Rectal smooth muscle tissue (tissue), 1 donor: ENCODE results near the gene UCKL1.
"Not testable (repeated sequence)": the region's sequence is repeated elsewhere in the genome, so short reads cannot be mapped to it uniquely, and the experiment has no call there.

Experiments
- H3K27ac ChIP-seq: one replicate; pipeline ENCODE4 v1.7.0; 2013; ENCODE audit warnings: low read depth, low read length, inconsistent platforms
- H3K27me3 ChIP-seq: one replicate; pipeline ENCODE4 v1.7.0; 2013; ENCODE audit warnings: low read length; ENCODE audit not compliant: control insufficient read depth, insufficient read depth
- H3K36me3 ChIP-seq: one replicate; pipeline ENCODE4 v1.7.0; 2013; ENCODE audit warnings: low read length; ENCODE audit not compliant: control insufficient read depth, insufficient read depth
- H3K4me1 ChIP-seq: one replicate; pipeline ENCODE4 v1.7.0; 2013; ENCODE audit warnings: low read length; ENCODE audit not compliant: control insufficient read depth, insufficient read depth
- H3K4me3 ChIP-seq: one replicate; pipeline ENCODE4 v1.7.0; 2013; ENCODE audit warnings: low read length
- H3K9ac ChIP-seq: one replicate; pipeline ENCODE4 v1.7.0; 2013; ENCODE audit warnings: low read length

UCKL1 gene

DNA sequence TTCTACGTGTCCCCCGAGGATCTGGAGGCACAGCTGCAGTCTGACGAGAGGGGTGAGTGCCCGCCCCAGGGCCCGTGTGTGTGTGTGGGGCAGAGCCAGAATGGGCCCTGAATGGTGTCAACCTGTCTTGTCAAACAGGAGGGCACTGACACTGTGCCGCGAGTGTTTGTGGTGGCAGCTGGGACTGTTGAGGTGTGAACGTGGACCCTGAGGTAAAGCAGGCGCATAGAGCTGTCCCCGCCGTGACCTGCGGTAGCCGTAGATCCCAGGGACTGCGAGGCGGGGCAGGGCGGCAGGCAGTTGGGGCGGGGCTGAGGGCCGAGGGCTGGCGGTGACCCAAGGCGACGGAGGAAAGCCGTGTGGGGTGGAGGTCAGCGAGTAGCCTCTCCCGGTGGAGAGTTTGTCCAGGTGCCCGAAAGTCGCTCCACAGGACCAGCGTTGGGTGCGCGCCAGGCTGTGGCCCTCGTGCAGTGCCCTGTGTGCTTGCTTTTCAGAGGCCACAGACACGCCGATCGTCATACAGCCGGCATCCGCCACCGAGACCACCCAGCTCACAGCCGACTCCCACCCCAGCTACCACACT, 25.2 kb downstream of the UCKL1 start:
- H3K27ac ChIP-seq = no peak overlapping the region
- no peaks in the 10 kb centered on the region for H3K27me3 ChIP-seq
- no peak overlapping the region for H3K9ac ChIP-seq
- peaks cover 45% of the 10 kb centered on the region for H3K36me3 ChIP-seq
- H3K4me3 ChIP-seq = no peak overlapping the region
- H3K4me1 ChIP-seq = no peaks in the 10 kb centered on the region

DNA sequence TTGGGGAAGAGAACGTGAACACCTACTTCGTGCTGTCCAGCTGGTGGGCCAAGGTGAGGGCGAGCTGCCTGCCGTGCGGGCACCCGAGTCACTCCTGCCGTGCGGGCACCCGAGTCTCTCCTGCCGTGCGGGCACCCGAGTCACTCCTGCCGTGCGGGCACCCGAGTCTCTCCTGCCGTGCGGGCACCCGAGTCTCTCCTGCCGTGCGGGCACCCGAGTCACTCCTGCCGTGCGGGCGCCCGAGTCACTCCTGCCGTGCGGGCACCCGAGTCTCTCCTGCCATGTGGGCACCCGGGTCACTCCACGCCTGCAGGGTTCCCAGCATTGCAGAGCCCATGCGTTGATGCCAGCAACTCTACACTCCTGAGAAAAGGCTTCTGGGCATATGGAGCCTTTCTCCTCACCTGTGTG, 26.7 kb downstream of the UCKL1 start:
- H3K27me3 ChIP-seq, H3K4me1 ChIP-seq, H3K4me3 ChIP-seq, H3K27ac ChIP-seq, H3K9ac ChIP-seq: not testable (repeated sequence)
- peaks cover 37% of the 10 kb centered on the region for H3K36me3 ChIP-seq

DNA sequence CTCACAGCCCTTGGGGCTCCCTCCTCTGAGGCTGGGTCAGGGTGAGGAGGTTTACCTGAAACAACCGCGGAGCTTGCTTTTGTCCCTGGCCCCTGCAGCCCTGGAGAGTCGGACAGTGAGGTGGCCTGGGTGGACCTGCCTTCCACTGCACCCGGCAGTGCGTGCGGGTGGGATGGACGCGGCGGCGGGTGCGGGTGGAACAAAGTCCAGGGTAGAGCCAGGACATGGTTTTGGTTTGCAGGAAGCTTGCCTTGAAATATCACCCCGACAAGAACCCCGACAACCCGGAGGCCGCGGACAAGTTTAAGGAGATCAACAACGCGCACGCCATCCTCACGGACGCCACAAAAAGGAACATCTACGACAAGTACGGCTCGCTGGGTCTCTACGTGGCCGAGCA, 27.1 kb downstream of the UCKL1 start:
- no peak overlapping the region for H3K9ac ChIP-seq
- H3K4me3 ChIP-seq = no peak overlapping the region
- no peaks in the 10 kb centered on the region for H3K4me1 ChIP-seq
- peaks cover 37% of the 10 kb centered on the region for H3K36me3 ChIP-seq
- H3K27me3 ChIP-seq = no peaks in the 10 kb centered on the region
- H3K27ac ChIP-seq = no peak overlapping the region

DNA sequence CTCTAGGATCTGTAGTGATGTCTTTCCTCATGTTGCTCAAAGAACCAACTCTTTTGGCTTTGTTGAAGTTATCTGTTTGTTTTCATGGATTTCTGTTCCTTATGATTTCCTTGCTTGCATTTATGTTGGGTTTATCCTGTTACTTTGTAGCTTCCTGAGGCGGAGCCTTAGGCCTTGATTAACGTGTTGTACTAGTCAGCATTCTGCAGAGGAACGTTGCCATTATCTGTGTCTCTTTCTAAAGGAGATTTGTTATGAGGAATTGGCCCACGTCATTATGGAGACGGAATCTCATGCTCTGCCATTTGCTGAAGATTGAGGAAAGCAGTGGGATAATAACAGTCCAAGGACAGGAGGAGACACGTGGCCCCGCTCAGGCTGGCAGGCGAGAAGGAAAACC, 29.9 kb downstream of the UCKL1 start:
- no peak overlapping the region for H3K9ac ChIP-seq
- H3K4me3 ChIP-seq = no peak overlapping the region

DNA sequence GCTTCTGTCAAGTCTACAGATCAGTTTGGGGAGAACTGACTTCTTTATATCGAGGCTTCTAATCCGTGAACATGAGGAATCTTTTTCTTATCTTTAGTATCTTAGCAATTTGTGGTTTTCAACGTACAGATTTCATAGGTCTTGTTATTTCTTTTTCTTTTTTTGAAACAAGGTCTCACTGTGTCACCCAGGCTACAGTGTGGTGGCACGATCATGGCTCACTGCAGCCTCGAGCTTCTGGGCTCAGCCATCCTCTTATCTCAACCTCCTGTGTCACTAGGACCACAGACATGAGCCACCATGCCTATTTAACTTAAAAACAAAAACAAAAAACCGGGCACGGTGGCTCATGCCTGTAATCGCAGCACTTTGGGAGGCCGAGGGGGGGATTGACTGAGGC, 32.0 kb downstream of the UCKL1 start:
- Histone ChIP-seq H3K36me3 (peaks cover 12% of the 10 kb centered on the region), H3K27ac (no peak overlapping the region), H3K4me1 (peaks cover 2% of the 10 kb centered on the region), H3K9ac (no peak overlapping the region), H3K4me3 (no peak overlapping the region), H3K27me3 (no peaks in the 10 kb centered on the region)

More for the DNA sequence above, 29.9 kb downstream of the UCKL1 start:
- H3K27ac ChIP-seq = no peak overlapping the region
- peaks cover 22% of the 10 kb centered on the region for H3K36me3 ChIP-seq
- peaks cover 2% of the 10 kb centered on the region for H3K4me1 ChIP-seq
- no peaks in the 10 kb centered on the region for H3K27me3 ChIP-seq

DNA sequence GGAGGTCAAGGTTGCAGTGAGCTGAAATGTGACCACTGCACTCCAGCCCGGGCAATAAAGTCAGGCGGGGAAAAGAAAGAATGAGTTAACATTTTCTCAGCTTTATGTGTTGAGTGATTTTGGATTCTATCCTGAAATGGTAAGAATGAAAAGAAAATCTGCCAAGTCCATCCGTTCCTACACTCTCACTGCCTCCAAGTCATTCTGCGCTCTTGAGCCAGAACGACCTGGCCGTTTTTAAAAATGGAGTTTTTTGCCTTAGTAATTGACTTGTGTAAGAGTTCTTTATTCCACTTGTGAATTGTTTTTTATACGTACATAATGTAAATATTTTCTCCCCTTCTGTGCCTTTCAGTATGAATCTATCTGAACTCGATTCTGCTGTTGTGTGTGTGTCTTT, 32.6 kb downstream of the UCKL1 start:
- peaks cover 2% of the 10 kb centered on the region for H3K4me1 ChIP-seq
- H3K27me3 ChIP-seq = no peaks in the 10 kb centered on the region
- H3K36me3 ChIP-seq = peaks cover 6% of the 10 kb centered on the region
- H3K4me3 ChIP-seq = no peak overlapping the region
- no peak overlapping the region for H3K9ac ChIP-seq
- no peak overlapping the region for H3K27ac ChIP-seq

DNA sequence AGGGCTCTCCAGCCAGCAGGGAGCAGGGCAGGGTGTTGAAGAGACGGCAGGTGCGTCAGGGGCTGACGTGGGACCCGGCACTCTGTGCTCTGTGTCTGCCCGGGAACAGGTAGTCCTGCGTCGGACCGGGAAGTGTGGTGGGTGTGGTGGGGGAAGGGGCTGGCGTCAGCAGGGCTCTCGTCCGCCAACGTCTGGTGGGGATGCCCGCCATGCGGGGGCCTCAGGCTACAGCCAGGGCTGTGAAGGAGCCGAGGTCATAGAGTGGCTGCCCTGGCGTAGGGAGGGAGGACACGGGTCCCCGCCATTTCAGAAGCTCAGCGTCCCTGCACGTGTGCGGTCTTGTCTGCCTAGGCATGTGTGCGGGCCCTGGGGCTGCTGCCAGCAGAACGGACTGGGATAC, 36.0 kb downstream of the UCKL1 start:
- H3K27me3 ChIP-seq = no peaks in the 10 kb centered on the region
- H3K36me3 ChIP-seq = no peaks in the 10 kb centered on the region
- no peak overlapping the region for H3K27ac ChIP-seq
- no peak overlapping the region for H3K9ac ChIP-seq
- H3K4me1 ChIP-seq = peaks cover 2% of the 10 kb centered on the region
- no peak overlapping the region for H3K4me3 ChIP-seq

DNA sequence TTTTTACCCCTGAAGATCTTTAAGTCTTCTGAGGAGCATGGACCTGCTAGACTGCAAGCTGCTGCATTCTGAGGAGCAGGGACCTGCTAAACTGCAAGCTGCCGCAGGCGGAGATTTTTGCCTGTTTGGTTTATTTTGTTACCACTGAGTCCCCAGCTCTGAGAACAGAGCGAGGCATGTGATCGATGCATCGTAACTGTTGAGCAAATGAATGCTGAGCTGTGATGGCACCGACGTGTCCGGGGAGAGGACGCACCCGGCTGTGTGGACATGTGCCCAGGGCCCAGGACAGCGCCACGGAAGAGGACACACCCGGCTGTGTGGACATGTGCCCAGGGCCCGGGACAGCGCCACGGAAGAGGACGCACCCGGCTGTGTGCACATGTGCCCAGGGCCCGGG, 37.1 kb downstream of the UCKL1 start:
- Histone ChIP-seq H3K27ac (no peak overlapping the region), H3K4me1 (peaks cover 2% of the 10 kb centered on the region), H3K27me3 (no peaks in the 10 kb centered on the region), H3K36me3 (no peaks in the 10 kb centered on the region), H3K9ac (no peak overlapping the region), H3K4me3 (no peak overlapping the region)

DNA sequence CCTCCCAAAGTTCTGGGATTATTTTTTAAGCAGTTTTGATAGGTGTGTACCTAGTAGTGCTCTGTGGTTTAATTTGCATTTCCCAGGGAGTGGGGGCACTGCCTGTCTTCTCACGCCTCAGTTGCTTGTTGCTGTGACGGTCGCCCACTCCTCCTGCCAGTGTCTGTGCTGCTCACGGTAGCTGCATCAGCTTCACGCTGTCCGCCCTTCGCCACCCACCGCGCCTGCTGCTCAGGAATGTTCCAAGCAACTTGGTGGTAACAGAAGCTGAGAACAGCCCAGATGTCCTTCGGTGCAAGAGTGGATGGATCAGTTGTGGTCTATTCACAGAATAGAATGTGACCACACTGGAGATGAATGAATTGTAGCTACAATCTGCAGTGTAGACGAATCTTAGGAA, 38.4 kb downstream of the UCKL1 start:
- Histone ChIP-seq H3K36me3 (no peaks in the 10 kb centered on the region), H3K27ac (no peak overlapping the region), H3K9ac (no peak overlapping the region), H3K4me3 (no peak overlapping the region), H3K27me3 (no peaks in the 10 kb centered on the region), H3K4me1 (no peaks in the 10 kb centered on the region)

DNA sequence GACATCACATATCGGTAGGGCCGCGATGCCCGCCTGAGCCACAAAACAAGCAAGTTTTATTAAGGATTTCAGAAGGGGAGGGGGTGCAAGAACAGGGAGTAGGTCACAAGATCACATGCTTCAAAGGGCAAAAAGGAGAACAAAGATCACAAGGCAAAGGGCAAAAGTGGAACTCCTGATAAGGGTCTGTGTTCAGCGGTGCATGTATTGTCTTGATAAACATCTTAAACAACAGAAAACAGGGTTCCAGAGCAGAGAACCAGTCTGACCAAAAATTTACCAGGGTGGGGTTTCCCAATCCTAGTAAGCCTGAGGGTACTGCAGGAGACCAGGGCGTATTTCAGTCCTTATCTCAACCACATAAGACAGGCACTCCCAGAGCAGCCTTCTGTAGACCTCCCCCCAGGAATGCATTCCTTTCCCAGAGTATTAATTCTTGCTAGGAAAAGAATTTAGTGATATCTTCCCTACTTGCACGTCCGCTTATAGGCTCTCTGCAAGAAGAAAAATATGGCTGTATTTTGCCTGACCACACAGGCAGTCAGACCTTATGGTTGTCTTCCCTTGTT, 39.8 kb downstream of the UCKL1 start:
- not testable (repeated sequence) for H3K27ac ChIP-seq, H3K4me1 ChIP-seq, H3K4me3 ChIP-seq, H3K9ac ChIP-seq, H3K36me3 ChIP-seq, H3K27me3 ChIP-seq

DNA sequence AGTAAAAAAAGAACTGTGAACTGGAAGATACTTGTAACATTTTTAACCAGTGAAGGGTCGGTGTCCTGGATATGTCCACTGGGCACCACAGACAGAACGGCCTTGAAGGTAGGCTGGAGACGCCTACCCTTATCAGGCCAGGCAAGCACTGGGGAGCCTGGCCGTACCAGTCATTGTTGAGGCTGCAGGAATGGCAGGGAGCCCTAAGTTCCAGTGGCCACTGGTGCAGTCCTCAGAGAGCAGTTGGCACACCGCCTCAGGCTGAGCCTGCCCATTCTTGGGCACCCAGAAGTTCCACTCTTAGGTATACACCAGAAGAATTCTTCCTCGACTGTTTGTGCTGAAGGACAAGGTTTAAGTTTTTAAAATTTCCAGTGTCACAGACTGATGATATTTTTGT, 40.7 kb downstream of the UCKL1 start:
- no peaks in the 10 kb centered on the region for H3K27me3 ChIP-seq
- no peak overlapping the region for H3K4me3 ChIP-seq
- no peak overlapping the region for H3K9ac ChIP-seq
- no peaks in the 10 kb centered on the region for H3K4me1 ChIP-seq
- no peaks in the 10 kb centered on the region for H3K36me3 ChIP-seq
- H3K27ac ChIP-seq = no peak overlapping the region

DNA sequence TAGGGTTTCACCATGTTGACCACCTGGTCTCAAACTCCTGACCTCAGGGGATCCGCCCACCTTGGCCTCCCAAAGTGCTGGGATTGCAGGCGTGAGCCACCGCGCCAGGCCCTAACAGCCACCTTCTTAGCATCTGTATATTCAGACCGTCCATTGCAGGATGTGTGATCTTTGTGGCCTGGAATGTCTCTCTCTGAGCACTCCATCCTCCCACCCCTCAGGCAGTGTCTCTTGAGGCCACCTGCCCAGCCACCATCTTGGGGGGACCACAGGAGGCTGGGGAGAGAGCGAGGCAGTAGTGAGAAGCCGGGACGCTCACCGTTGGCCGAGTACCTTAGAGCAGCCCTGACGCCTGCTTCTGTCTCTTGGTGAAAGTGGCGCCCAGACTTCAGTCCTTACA, 42.4 kb downstream of the UCKL1 start:
- no peak overlapping the region for H3K9ac ChIP-seq

DNA sequence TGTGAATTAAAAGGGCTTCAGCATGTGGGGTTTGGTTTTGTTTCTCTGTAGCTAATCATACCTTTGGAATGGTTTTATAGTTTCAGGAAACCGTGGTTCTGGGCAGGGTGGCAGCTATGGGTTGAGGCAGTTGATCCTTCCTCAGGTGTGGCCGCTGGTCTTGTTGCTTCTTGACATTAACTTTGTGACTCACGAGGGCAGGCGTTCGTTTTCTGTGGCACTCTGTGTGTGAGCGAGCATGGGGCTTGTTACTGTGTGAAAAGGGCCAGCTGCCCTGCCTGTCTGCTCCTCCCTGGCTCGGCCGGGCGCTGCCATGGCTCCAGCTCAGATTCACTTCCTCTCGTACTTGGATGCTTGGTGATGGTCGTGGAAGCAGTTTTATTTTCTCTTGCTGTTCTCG, 45.0 kb downstream of the UCKL1 start:
- Histone ChIP-seq H3K27ac (no peak overlapping the region), H3K4me3 (no peak overlapping the region), H3K9ac (no peak overlapping the region), H3K27me3 (no peaks in the 10 kb centered on the region), H3K4me1 (no peaks in the 10 kb centered on the region), H3K36me3 (no peaks in the 10 kb centered on the region)

More for the DNA sequence above, 42.4 kb downstream of the UCKL1 start:
- Histone ChIP-seq H3K4me1 (no peaks in the 10 kb centered on the region), H3K27me3 (no peaks in the 10 kb centered on the region), H3K27ac (no peak overlapping the region), H3K36me3 (no peaks in the 10 kb centered on the region), H3K4me3 (no peak overlapping the region)
